H9 (cell line): ENCODE results near the gene MUSK. TPM values are rescaled to one million over a fixed set of nuclear protein-coding genes. Genes with fewer than 3 reads are reported as not detected.

Source experiments
- DNase-seq: peaks from one replicate; pipeline ENCODE4 v3.0.0-alpha.2; 2017
- H2AFZ ChIP-seq: one replicate; pipeline ENCODE4 v1.6.1; 2013; ENCODE audit warnings: mild to moderate bottlenecking, low read length, control low read depth, moderate library complexity
- H2AK5ac ChIP-seq: 2 replicates; pipeline ENCODE4 v1.6.1; 2013; ENCODE audit warnings: low read length, control low read depth, mixed read lengths; ENCODE audit not compliant: insufficient read length
- H2BK120ac ChIP-seq: one replicate; pipeline ENCODE4 v1.6.1; 2013; ENCODE audit warnings: low read depth, mild to moderate bottlenecking, low read length, control low read depth, inconsistent platforms; ENCODE audit not compliant: poor library complexity, severe bottlenecking
- H2BK12ac ChIP-seq: 2 replicates; pipeline ENCODE4 v1.6.1; 2013; ENCODE audit warnings: low read length, control low read depth, mixed read lengths, low read depth; ENCODE audit not compliant: insufficient read length
- H2BK15ac ChIP-seq: 2 replicates; pipeline ENCODE4 v1.6.1; 2013; ENCODE audit warnings: low read depth, low read length, control low read depth
- H2BK20ac ChIP-seq: one replicate; pipeline ENCODE4 v1.6.1; 2013; ENCODE audit warnings: low read depth, mild to moderate bottlenecking, low read length, control low read depth, inconsistent platforms; ENCODE audit not compliant: poor library complexity, severe bottlenecking
- H2BK5ac ChIP-seq: 2 replicates; pipeline ENCODE4 v1.6.1; 2013; ENCODE audit warnings: low read length, control low read depth, mixed read lengths; ENCODE audit not compliant: insufficient read length
- H3K14ac ChIP-seq: 2 replicates; pipeline ENCODE4 v1.6.1; 2013; ENCODE audit warnings: low read length, control low read depth; ENCODE audit not compliant: insufficient read depth
- H3K18ac ChIP-seq: 2 replicates; pipeline ENCODE4 v1.6.1; 2013; ENCODE audit warnings: low read depth, mild to moderate bottlenecking, mixed read lengths, low read length, control low read depth; ENCODE audit not compliant: insufficient read length
- H3K23ac ChIP-seq: 2 replicates; pipeline ENCODE4 v1.6.1; 2013; ENCODE audit warnings: low read length, control low read depth, mixed read lengths, low read depth; ENCODE audit not compliant: insufficient read length
- H3K23me2 ChIP-seq: 2 replicates; pipeline ENCODE4 v1.6.1; 2013; ENCODE audit warnings: low read depth, mild to moderate bottlenecking, mixed read lengths, low read length, control low read depth; ENCODE audit not compliant: insufficient read length, poor library complexity, severe bottlenecking
- H3K27ac ChIP-seq: 2 replicates; pipeline ENCODE4 v1.5.1; 2013; ENCODE audit warnings: low read length, control low read depth, mixed read lengths, low read depth; ENCODE audit not compliant: insufficient read length
- H3K27me3 ChIP-seq: 2 replicates; pipeline ENCODE4 v1.6.1; 2013; ENCODE audit warnings: low read length, control low read depth, inconsistent platforms; ENCODE audit not compliant: insufficient read depth
- H3K4ac ChIP-seq: 2 replicates; pipeline ENCODE4 v1.6.1; 2013; ENCODE audit warnings: low read depth, mild to moderate bottlenecking, control low read depth, inconsistent platforms, low read length, moderate library complexity
- H3K4me1 ChIP-seq: 2 replicates; pipeline ENCODE4 v1.6.1; 2013; ENCODE audit warnings: low read length, control low read depth, inconsistent platforms; ENCODE audit not compliant: insufficient read depth
- H3K4me2 ChIP-seq: 2 replicates; pipeline ENCODE4 v1.6.1; 2013; ENCODE audit warnings: low read length, control low read depth, mixed read lengths; ENCODE audit not compliant: insufficient read length, insufficient read depth
- H3K56ac ChIP-seq: 2 replicates; pipeline ENCODE4 v1.6.1; 2013; ENCODE audit warnings: low read depth, mild to moderate bottlenecking, mixed read lengths, low read length, control low read depth; ENCODE audit not compliant: insufficient read length
- H3K79me1 ChIP-seq: 2 replicates; pipeline ENCODE4 v1.6.1; 2013; ENCODE audit warnings: low read depth, mild to moderate bottlenecking, moderate library complexity, low read length, control low read depth, inconsistent platforms; ENCODE audit not compliant: insufficient read depth, poor library complexity, severe bottlenecking
- H3K79me2 ChIP-seq: 2 replicates; pipeline ENCODE4 v1.6.1; 2013; ENCODE audit warnings: low read length, control low read depth, inconsistent platforms; ENCODE audit not compliant: insufficient read depth
- H3K9ac ChIP-seq: 2 replicates; pipeline ENCODE4 v1.6.1; 2013; ENCODE audit warnings: low read length, control low read depth, mixed read lengths; ENCODE audit not compliant: insufficient read length; ENCODE audit errors: extremely low read depth
- H3K9me3 ChIP-seq: one replicate; pipeline ENCODE4 v1.6.1; 2013; ENCODE audit warnings: low read depth, low read length, inconsistent platforms; ENCODE audit not compliant: control insufficient read depth
- H3T11ph ChIP-seq: one replicate; pipeline ENCODE4 v1.6.1; 2013; ENCODE audit warnings: mild to moderate bottlenecking, low read length, control low read depth, inconsistent platforms
- H4K20me1 ChIP-seq: one replicate; pipeline ENCODE4 v1.6.1; 2013; ENCODE audit not compliant: control insufficient read depth, insufficient read length, insufficient read depth
- H4K5ac ChIP-seq: 2 replicates; pipeline ENCODE4 v1.6.1; 2013; ENCODE audit warnings: low read depth, mild to moderate bottlenecking, mixed read lengths, low read length, control low read depth; ENCODE audit not compliant: insufficient read length
- H4K8ac ChIP-seq: replicated peaks from 2 replicates; pipeline ENCODE4 v1.6.1; 2013; ENCODE audit warnings: low read length, control low read depth, mixed read lengths, low read depth; ENCODE audit not compliant: insufficient read length
- H4K91ac ChIP-seq: 2 replicates; pipeline ENCODE4 v1.6.1; 2013; ENCODE audit warnings: low read depth, mild to moderate bottlenecking, moderate library complexity, mixed read lengths, low read length, control low read depth; ENCODE audit not compliant: insufficient read length
- H3K27ac Mint-ChIP-seq, 3 experiments: 2 replicates in 2 of 3; 3 replicates in 1 of 3; pipeline ENCODE4 v1.8.0; 2020 to 2021; ENCODE audit warnings: mixed read lengths in 3 of 3, mild to moderate bottlenecking in 1 of 3, moderate library complexity in 1 of 3
- H3K27me3 Mint-ChIP-seq: 2 replicates; pipeline ENCODE4 v1.8.0; 2021; ENCODE audit warnings: low read depth, mild to moderate bottlenecking, moderate library complexity, mixed read lengths
- H3K36me3 Mint-ChIP-seq, 3 experiments: 2 replicates in 2 of 3; 3 replicates in 1 of 3; pipeline ENCODE4 v1.8.0; 2020 to 2021; ENCODE audit warnings: low read depth in 3 of 3, mixed read lengths in 3 of 3; ENCODE audit not compliant: insufficient read depth in 1 of 3
- H3K4me1 Mint-ChIP-seq, 2 experiments: 2 replicates each; pipeline ENCODE4 v1.8.0; 2020; ENCODE audit warnings: mixed read lengths in 2 of 2
- H3K4me3 Mint-ChIP-seq, 2 experiments: 2 replicates in 1 of 2; 3 replicates in 1 of 2; pipeline ENCODE4 v1.8.0; 2020 to 2021; ENCODE audit warnings: mild to moderate bottlenecking in 2 of 2, mixed read lengths in 2 of 2, moderate library complexity in 1 of 2
- H3K9me3 Mint-ChIP-seq, 2 experiments: 2 replicates in 1 of 2; 3 replicates in 1 of 2; pipeline ENCODE4 v1.8.0; 2020; ENCODE audit warnings: mild to moderate bottlenecking in 2 of 2, mixed read lengths in 2 of 2, moderate library complexity in 1 of 2
- WGBS: extraction: QIAGEN DNeasy Blood & Tissue Kit; methylation state at CpG from one replicate; pipeline ENCODE4 v1.1.7; 2013; ENCODE audit warnings: missing lambda C conversion rate, low lambda C conversion rate, mixed read lengths; ENCODE audit not compliant: insufficient read length; ENCODE audit errors: extremely low coverage; 5-methylcytosine and 5-hydroxymethylcytosine counted together
- total RNA-seq: library from RNA; stranded (reverse); gene quantifications from 2 replicates; pipeline ENCODE4 v1.2.1, GENCODE V29; 2021
- TF ChIP-seq, protein P1 (sequence below): fragments of 200-600 bp; sonication (generic); conservative IDR thresholded peaks from 3 replicates; pipeline ENCODE4 v1.8.0; 2021; ENCODE audit warnings: antibody characterized with exemption, mild to moderate bottlenecking

MUSK gene
- total RNA-seq, 1 experiment from 2014 or later, result not detected

DNA sequence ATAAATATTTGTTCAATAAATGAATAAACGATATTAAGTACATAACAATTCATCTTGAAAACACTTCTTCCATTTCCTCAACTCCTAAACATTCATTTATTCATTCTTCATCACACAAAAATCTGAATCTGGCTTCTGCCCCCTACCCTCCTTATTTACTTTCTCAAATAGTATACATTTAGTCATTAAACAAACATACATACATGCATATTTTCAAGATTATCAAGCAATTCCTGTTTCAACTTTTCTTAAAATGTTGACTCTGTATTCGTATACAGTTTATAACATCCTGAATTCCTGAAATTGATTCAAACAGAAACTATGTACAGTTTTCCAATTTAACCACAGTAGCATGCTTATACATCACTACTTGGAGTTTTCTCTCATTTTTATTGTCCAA, 129.0 kb downstream of the MUSK start:
- Histone ChIP-seq H3K4ac (no peak overlapping the region), H2BK12ac (no peak overlapping the region), H3K27ac (no peak overlapping the region), H3K9ac (no peak overlapping the region), H3K14ac (no peak overlapping the region), H3K23ac (no peak overlapping the region), H4K20me1 (no peaks in the 10 kb centered on the region), H3T11ph (no peak overlapping the region), H2BK20ac (no peak overlapping the region), H2AK5ac (no peak overlapping the region), H4K91ac (no peak overlapping the region), H4K5ac (no peak overlapping the region), H3K18ac (no peak overlapping the region), H4K8ac (no peak overlapping the region), H3K79me2 (no peaks in the 10 kb centered on the region), H2BK5ac (no peak overlapping the region), H2BK15ac (no peak overlapping the region), H3K23me2 (no peaks in the 10 kb centered on the region), H2AFZ (no peak overlapping the region), H3K27me3 (no peaks in the 10 kb centered on the region), H2BK120ac (no peak overlapping the region), H3K79me1 (no peaks in the 10 kb centered on the region), H3K9me3 (no peaks in the 10 kb centered on the region), H3K4me2 (no peak overlapping the region), H3K4me1 (no peaks in the 10 kb centered on the region), H3K56ac (no peak overlapping the region)
- H3K9me3 Mint-ChIP-seq, result no peaks in the 10 kb centered on the region; a peak in 1 of 5 replicates
- no CpG with 5 or more reads among the region's 2 CpGs for whole genome bisulfite sequencing
- H3K27ac Mint-ChIP-seq, result no peak overlapping the region
- no peak for DNase-seq
- H3K27me3 Mint-ChIP-seq, result no peaks in the 10 kb centered on the region
- TF ChIP-seq, protein P1, sequence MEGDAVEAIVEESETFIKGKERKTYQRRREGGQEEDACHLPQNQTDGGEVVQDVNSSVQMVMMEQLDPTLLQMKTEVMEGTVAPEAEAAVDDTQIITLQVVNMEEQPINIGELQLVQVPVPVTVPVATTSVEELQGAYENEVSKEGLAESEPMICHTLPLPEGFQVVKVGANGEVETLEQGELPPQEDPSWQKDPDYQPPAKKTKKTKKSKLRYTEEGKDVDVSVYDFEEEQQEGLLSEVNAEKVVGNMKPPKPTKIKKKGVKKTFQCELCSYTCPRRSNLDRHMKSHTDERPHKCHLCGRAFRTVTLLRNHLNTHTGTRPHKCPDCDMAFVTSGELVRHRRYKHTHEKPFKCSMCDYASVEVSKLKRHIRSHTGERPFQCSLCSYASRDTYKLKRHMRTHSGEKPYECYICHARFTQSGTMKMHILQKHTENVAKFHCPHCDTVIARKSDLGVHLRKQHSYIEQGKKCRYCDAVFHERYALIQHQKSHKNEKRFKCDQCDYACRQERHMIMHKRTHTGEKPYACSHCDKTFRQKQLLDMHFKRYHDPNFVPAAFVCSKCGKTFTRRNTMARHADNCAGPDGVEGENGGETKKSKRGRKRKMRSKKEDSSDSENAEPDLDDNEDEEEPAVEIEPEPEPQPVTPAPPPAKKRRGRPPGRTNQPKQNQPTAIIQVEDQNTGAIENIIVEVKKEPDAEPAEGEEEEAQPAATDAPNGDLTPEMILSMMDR, result no peak
- H3K36me3 Mint-ChIP-seq, result no peaks in the 10 kb centered on the region
- no peak overlapping the region for H3K4me3 Mint-ChIP-seq
- no peaks in the 10 kb centered on the region for H3K4me1 Mint-ChIP-seq
